NCI-H510A (cell line): ENCODE measurements around the gene JSRP1.

Experiments
- DNase-seq: peaks from one replicate; lab custom pipeline; 2025; lab: John Stamatoyannopoulos, UW

The JSRP1 gene

DNA sequence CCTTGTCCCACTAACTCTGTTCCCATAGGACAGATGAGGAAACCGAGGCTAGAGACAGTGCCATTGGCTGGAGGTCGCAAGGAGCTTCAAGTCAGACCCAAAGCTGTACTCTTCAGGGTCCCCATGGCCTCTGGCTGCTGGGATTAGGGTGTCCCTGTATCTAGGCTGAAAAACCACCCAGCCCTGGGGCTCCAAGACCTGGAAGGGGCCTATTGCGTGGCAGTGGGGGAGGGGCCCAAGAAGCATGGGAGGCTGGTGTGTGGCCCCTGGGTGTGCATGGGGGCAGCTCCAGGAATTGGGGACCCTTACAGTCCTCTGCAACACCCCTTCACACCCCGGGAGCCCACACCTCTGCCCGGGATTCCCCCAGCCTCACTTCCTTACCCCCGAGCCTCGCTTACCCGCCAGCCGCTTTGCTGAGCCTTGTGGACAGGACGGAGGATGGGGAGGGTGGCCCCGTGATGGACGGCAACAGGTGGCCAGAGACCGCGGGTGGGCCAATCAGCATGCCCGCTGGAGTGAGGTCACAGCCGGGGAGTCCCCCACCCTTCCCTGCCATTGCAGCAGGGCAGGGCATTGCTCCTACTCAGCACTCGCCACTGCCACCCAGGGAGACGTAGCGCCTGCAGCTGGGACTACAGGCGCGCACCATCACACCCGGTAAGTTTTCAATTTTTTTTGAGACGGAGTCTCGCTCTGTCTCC is at the start of gene JSRP1:
Gene JSRP1 (minus strand): TSS at position 436 of the 704 bp plus-strand sequence. CDS start 1,103 bp downstream, outside the sequence.
- no peak for DNase-seq

- no peak for DNase-seq
Observed at GRCh38 chr19:2305452-2306280, 49.4 kb upstream of the JSRP1 start.

- DNase-seq: no peak
Observed at GRCh38 chr19:2303211-2303798, 47.1 kb upstream of the JSRP1 start.

DNA sequence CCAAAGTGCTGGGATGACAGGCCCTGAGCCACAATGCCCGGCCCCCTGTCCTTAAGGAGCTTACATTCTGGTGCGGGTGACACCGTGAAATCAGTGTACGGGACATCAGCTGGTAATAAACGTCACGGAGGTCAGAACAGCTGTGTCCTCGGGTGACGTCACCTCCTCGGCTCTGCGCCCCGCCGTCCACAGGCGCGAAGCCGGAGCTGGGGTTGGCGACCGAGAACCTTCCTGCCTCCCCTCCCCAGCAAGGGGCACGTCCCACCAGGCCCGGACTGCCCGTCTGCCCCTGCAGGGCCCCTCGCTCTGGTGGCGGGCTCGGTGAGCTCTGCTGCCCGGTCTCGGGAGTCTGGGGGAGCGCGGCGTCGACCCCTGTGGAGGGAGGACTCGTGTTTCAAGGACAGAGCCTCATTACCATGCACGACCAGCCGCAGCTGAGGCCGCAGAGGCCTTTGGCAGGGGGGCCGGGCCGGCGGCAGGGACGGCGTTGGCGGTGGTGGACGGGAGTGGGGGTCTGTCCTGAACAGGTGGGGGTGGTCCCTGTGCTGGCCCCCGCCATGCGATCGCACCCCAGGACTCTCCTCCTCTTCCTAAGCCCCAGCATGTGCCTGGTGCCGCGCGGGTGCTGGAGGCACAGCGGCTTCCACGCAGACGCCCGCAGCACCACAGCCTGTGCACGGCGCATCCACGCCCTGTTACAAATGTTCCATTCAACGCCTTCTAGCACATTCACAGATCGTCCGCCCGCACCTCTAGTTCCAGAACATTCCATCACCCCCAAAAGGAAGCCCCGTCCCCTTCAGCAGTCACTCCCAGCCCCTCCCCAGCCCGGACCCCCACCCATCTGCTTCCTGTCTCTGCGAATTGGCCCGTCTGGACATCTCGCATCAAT is 46.3 kb upstream of the JSRP1 start:
- DNase-seq: no peak

GRCh38 chr19:2300533-2300932 is 44.3 kb upstream of the JSRP1 start:
- no peak for DNase-seq

DNA sequence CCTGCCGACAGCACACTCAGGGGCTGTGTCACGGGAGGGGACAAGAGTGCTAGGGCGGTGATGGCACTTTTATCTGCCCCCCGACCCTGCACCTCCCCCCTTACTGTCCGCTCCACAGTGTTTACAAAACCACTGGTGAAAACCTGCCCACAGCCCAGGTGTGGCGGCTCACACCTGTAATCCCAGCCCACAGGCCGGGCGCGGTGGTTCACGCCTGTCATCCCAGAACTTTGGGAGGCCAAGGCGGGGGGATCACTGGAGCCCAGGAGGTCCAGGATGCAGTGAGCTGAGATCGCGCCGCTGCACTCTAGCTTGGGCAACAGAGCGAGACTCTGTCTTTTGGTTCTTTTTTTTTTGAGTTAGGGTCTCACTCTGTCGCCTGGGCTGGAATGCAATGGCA is 39.9 kb upstream of the JSRP1 start:
- no peak for DNase-seq

GRCh38 chr19:2294687-2295335 is 38.6 kb upstream of the JSRP1 start:
- no peak for DNase-seq

DNA sequence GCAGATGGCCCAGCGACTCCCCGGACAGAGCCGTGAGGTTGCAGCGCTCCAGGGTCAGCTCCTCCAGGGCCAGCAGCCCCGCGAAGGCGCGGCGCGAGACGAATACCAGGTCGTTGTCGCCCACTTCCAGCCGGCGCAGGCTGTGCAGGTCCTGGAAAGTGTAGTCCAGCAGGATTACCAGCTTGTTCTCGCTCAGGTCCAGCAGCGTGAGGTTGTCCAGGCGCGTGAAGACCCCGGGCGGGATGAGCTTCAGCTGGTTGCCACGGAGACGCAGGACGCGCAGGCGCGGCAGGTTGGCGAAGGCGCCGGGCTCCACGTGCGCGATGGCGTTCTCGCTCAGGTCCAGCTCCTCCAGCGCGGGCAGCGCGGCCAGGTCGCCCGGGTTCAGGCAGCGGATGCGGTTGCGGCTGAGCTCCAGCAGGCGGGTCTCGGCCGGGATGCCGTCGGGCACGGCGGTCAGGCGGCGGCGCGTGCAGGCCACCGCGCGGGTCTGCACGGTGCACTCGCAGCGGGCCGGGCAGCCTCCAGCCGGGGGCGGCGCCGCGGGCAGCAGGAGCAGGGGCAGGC is 35.1 kb upstream of the JSRP1 start:
- no peak for DNase-seq

- no peak for DNase-seq
Observed at GRCh38 chr19:2290441-2291184, 34.4 kb upstream of the JSRP1 start.

DNA sequence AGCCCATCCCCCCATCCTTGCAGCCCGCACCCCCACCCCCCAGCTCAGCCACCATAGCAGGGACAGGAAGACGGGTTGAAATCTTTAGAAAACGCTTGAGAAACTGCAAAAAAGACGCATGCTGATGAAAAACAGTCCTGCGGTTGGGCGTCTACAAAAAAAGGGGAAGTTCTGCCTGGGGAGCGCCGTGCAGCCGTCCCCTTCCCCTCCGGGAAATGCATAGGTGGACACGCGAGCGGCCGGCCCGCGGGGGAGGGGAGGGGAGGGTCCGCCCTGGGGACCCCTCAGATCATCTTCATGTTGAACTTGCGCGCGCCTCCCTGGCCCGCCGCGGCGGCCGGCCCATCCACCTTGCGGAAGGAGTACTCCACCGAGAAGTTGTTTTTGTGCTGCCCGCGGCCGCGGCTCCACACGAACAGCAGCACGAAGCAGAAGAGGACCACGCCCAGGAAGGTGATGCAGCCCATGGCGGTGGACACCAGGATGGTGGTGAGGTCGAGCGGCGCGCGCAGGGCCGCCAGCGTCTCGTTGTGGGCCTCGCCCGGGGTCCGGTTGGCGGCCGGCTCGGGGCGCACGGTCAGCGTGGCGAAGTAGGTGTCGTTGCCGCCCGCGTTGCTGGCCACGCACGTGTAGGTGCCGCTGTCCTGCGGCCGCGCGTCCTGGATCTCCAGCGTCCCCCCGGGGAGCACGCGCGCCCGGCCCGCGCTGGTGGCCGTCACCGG is 33.7 kb upstream of the JSRP1 start:
- no peak for DNase-seq

DNA sequence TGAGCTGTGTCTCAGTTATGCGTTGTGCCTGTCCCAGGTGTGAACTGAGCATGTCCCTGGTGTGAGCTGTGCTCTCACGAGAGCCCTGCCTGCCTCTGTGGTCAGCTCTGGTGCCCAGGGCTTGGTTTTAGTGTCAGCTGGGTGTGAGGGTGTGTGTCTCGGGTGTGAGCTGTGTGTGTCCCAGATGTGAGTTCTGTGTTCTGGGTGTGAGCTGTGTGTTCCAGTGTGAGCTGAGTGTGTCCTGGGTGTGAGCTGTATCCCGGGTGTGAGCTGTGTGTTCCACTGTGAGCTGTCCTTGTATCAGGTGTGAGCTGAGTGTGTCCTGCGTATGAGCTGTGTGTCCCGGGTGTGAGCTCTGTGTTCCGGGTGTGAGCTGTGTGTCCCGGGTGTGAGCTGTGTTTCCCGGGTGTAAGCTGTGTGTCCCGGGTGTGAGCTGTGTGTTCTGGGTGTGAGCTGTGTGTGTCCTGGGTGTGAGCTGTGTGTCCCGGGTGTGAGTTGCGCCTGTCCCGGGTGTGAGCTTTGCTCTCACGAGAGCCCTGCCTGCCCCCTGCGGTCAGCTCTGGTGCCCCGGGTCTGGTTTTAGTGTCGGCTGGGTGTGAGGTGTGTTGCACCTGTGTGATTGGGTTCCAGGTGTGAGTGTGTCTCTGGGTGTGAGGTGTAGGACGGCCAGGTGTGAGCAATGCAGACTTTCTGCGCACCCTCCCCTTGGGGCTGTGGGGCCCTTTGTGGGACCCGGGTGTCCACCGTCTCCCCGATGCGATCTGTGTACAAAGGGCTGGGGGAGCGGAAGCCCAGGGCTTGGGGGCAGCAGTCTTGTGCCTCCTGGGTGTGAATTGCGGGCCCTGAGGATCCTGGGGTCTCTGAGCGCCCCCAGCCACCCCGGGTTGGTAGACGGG is 32.8 kb upstream of the JSRP1 start:
- DNase-seq: no peak

DNA sequence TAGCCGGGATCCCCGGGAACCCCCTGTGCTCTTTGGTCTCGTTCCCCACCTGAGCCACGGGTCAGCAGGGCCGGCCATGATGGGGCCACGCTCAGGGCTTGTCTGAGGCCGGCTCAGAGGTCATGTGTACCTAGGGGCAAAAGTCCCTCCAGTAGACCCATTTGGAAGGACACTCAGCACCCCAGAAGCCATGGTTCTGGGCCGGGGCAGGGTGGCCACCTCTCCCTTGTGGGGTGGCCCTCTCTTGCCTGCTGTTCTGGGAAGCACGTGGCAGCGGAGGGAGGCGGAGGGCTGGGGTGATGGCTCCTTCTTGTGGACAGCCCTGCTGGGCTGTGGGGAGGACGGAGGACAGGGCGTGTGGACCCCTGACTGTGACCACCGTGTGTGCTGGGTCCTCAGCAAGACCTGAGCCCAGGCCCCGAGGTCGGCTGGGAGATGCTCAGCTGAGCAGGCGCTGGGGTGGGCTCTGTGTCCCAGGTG is 32.2 kb upstream of the JSRP1 start:
- DNase-seq: no peak

GRCh38 chr19:2287585-2288337 is 31.5 kb upstream of the JSRP1 start:
- DNase-seq: no peak

- DNase-seq: no peak
Observed at GRCh38 chr19:2286402-2287140, 30.4 kb upstream of the JSRP1 start.

- no peak for DNase-seq
Observed at GRCh38 chr19:2283835-2284507, 27.8 kb upstream of the JSRP1 start.

- no peak for DNase-seq
Observed at GRCh38 chr19:2282862-2283237, 26.6 kb upstream of the JSRP1 start.
